Kidney glomerular epithelial cell (primary cell): Measurements from ENCODE around the gene DPP4.

Experiments used
- DNase-seq: peaks from one replicate; lab custom pipeline; 2025; lab: John Stamatoyannopoulos, UW

DPP4 gene

DNA sequence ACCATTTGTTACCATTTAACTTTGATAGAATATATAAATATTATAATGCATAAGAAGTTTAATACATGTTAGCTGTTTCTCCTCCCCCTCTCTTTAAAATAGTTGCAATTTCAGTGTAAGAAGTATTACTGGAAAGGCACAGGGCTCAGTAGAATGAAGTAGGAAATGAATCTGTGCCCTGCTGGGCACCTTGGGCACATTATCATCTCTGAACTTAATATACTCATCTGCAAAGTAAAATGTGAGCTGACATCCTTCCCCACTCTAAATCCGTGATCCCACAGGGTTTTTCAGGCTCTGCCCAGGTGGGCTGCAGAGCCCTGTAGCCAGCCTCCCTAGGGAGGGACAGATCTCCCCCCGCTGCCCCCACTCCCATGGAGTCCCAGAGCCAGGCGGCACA lies 56.8 kb downstream of the DPP4 start:
- DNase-seq = no peak

DNA sequence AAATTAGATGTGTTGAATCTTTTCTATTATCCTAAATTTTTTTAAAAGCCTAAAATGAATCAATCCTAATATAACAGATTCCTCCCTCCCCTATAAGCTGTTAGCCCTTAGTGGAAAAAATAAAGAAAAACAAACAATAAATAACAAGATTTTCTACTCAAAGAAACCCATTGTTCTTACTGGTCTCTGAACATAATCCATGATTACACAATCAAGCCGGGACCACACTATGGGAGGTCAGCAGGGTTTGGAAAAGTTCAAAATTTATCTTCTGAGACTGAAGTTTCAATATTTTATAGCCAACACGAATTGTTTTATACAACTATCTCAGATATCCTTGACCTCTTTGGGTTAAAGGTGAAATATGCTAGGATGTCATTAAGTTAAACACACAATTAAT lies 57.9 kb downstream of the DPP4 start:
- DNase-seq = no peak

DNA sequence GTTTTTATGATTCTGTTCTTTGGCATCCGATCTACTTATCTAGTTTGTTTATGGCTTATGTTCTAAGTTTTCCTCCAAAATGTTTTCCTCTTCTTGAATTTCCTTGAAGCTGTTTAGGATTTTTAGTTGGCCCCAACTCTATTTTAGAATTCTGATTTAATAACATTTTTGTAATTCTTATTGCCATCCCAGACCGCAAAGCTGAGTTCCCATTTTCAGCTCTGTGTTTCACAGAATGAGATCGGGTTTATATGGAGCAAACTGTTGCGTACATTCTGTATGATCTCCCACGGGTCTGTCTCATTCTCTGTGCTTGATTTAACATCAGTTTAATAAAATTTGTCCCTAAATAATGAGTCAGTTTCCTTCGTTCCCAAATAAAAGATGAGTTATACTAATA lies 59.3 kb downstream of the DPP4 start:
- no peak for DNase-seq

DNA sequence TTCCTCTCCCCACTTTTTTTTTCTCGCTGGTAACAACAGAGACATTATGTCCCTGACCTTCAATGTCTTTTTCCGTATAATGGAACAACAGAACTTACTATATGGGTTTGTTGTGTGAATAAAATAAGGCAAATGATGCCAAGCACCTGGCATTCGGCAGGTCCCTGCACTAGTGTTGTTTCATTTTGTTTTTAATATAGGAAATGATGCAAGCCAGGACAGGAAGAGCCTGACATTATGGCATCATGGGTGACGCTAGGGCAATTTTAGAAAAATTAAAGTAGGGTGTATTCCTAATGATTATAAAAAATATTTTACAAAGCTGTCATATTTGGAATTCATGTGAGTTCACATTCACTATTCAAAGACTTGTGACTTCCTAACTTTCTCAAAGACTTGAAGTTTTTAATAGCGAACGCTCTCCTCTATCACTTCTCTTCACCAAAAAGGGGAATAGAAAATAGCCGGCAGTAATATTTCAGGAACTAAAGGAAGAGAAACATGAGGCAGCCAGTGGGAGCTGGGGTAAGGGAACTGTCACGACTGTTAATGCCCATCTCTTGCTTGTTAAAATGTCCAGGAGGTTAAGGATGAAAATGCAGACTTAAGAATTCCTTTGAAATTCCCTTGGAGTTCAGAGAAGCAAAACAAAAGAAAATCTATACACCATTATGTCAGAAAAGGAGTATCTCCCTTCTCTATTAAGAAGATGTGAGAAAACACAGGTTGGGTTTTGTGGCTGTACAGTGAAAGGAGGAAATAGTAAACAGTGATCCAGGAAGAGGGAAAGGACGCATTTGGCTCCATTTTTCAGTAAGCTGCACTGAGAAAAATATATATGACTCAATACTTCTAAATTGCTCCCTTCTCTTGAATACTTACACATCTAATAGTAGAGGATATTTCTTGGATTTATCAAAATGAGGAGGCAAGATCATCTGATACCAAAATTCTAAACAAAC lies 60.2 kb downstream of the DPP4 start:
- no peak for DNase-seq

DNA sequence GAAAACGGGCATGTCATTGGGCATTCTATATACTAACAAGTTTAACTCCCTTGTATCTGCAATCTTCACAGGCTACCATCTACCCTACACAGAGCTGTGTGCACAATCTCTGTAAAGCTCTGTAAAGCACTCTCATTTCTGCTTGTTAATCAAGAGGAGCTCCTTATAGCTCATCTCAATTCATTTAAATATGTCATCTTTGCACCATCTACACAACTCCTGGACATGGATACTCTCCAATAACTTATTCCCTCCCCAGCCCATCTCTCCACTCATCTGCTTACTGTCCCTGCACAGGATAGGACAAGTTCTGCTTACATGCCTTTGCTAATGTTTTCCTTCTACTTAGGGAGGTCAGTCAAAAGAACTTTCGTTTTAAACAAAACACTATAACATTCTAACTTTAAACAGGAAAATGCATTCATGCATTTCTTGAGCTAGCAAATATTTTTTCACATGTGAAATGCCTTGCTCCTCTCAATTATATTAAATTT lies 61.4 kb downstream of the DPP4 start:
- DNase-seq = no peak

DNA sequence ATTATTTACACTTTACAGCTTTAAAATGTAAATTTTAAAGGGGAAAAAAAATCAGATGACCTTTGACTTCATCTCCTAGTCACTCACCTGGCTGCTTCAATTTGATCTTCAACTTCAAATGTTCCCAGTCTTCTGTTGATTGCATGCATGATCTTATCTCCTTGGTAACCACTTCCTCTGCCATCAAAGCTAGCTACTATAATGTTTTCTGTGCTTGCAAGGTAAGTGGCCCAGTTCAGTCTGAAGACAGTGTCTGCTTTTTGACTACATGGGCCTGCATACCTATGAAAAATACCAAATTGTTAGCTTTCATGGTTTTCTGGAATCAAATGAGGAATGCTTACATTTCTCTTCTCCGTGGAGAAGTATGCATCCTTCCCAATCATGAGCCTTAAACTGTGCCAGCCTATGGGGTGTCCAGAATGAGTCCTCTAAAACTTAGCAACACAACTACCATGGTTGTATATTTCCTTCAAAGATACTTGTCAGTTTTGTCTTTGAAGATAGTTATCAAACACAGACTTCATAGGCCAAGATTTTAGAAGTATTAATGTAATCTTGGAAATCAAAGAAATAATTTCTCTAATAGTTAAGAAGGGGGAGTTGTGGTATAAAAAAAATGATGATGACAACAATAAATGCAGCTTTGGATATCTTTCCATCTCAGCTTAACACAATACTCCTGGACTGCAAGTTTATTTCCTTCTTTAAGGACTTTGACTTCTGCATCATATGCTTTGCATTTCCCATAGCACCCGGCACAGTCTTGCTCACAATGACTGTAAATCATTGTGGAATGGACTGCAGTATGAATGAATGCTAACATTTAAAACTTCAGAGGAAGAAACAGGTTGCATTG lies 62.1 kb downstream of the DPP4 start:
- no peak for DNase-seq

DNA sequence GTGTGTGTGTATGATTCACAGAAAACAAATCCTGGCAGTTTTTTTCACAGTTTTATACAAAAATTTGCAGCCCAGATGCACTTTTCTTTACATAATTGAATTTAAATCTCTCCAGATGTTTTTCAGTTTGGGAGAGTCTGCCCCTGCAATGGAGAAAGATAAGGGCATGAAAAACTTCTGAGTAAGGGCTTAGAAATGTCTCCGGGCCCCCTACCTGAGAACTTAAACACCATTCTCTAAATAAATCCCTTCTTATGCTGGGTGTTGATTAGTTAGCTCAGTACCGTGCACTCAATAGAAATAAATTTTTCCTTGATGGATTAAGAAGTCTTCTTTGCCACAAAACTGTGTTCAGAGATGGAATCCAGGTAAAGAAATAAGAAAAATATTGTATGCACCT lies 64.5 kb downstream of the DPP4 start:
- no peak for DNase-seq

DNA sequence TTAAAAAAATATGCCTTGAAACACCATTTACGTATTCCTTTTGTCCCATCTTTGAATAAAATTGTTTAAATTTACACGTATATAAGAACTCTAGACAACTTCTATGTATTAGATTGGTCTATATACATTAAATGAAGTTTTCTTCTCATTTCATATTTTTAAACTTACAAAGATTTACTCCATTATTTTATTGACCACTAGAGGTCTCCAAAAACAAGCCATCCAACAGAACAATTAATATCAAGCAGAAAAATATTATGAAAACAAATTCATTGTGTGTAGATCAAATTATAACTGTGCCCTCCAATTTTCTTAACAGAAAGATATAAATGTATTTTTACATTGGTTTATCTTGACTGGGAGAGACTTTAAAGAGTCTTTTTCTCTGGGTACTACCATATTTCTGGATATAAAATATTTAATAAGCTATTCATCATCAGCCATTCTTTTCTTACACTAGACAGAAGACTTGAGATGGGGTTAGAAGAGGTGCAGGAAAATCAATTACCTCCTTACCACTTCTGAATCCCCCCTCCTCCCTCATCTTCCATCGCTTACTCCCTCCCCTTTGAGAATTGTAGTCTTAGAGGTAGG lies 66.5 kb downstream of the DPP4 start:
- DNase-seq = no peak

DNA sequence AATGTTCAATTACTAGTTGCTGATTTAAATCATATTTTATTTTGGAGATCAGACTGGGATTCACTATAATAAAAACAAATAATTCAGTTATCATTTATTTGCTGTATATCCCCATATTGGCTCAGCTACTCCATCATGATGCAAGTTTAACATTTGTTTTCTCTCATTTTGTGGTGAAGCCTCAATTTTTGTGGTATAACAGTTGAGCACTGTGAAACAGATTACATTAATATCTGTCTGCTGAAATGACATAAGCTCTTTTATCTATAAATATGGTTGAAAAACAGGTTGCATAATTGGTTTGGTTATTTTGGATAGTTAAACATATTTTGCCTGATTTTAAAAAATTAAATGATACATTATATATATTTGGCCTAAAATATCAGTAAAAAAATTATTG lies 67.7 kb downstream of the DPP4 start:
- DNase-seq = no peak

DNA sequence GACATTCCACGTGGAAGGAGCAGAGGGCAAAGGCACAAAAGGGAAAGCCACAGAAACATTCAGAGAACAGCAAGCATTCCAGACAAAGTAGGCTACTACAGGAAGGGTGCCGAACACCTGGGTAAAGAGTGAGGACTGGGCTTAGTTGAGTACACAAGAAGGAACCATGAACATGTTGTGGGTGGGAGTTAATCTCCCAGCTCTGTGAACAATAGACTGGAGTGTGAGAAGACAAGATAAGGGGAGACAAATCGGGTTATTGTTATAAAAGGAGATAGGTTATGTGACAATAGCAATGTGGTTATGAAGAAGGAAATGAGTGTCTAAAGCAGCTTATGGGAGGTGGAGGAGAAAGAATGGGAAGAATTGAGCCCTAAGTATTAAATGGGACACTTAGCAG lies 70.0 kb downstream of the DPP4 start:
- no peak for DNase-seq

DNA sequence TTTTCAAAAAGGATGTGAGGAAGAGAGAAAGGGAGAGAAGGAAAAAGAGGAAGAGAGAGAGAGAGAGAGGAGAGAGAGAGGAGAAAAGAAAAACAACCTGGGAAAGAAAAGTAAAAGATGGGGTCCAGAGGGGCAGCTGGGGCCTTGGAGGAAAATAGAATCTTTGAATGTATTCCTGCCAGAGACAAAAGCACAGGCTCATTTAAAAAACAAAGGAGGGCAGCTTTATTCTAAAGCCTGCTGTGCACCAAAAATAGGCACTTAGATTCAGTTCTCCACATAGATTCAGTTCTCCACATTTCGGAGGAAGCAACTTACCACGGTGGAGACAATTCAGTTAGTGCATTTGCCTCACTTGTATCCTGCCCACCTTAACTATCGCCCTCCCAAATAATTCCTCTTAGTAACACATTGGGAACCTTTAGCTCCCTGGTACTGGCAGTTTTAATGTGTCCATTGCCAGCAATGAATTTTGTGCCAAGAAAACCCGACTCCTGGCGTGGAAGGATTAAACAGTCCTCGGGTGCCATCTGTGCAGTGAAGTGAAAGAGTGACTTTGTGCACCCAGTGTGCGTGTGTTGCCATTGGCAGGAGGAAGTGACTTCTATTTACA lies 71.3 kb downstream of the DPP4 start:
- no peak for DNase-seq

DNA sequence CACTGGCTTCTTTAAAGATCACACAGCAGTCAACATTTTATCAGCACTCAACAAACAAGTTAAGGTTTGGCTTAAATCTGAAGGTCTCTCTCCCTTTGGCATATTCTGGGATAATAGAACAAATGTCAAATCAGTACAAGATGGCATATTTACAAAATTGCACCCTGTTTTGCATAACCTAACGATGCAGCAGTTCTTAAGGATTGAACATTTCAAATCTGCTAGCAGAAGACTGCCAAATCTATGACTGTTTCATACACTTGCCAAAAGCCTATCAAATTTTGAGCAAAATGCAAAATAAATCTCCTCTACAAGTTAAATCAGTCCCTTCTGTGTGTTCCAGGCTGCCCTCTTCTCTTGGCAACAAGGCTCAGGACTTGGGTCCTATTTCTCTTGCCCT lies 73.6 kb downstream of the DPP4 start:
- DNase-seq = no peak

DNA sequence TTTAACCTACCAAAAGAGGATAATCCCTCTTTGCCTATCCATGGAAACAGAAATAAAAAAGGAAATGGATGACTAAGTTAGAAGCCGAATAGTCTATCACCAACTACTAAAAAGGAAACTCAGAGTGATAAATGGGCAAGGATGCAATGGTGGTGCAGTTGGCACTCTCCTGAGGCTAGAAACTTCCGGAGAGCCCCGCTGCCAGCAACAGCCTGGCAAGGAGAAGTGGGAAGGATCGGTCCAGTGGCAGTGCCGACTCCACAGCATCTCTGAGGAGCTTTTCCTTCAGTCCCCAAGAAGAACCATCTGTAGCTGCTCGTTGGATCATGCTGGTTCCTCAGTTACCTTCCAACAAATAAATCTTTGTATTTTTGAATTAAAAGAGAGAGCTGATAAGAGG lies 74.7 kb downstream of the DPP4 start:
- DNase-seq = no peak

DNA sequence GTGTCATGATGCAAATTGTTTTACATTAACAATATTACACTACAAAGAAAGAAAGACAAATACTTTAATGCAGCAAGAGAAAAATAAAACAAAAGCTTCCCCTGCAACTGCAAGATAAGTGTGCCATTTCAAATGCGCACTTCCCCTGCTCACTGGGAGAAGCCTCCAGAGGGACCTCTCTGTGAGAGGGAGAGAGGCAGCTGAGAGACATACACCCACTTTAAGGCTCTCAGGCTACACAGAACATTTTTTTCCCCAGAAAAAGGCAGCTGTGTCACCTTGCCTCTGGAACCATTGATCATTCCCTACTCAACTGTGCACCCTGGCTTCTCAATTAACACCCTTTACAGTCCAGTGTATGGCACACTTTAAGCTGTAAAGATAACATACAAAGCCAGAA lies 75.2 kb downstream of the DPP4 start:
- DNase-seq = no peak

DNA sequence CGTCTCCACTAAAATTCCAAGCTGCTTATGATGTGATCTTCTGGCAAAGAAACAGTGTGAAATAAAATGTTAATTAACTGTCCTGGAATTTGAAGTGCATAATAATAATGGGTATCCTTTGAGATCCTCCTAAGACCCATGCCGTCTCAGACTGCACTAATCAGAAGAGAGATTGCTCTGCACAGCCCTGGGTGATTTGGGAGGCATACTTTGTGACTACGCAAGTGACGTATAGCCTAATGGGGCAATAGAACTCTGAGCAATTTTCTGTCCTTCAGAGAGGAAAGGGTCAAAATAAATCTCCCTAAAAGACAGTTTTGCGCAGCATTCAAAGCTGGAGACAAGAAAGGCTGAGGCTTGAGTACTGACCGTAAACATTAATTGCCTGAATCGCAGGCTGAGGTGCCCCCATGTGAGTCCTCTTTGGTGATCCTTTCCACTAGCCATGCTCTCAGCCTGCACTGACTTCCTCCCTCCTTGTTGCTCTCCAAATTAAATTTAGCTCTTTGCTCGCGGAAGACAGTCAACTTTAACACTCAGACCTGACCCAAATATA lies 76.0 kb downstream of the DPP4 start:
- DNase-seq = no peak

DNA sequence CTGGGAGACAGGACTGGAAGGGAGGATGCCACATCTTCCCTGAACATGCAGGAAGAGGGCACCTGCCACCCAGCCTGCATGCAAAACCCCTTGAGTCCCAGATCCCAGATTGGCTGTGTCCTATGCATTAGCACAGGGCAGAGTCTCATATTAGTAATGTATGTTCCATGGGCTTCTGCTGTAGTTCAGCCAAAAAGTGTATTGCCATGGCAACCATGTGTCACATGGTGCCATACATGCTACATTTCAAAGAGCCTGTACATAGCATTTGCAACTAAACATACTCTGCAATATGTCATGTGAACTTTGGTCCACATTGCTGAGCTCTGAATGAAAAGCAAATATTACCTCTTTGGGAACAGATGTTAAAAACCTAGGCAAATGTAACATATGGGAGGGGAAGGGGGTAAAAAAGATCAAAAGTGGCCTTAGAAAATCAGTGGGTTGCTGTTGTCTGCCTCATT lies 78.4 kb downstream of the DPP4 start:
- no peak for DNase-seq

DNA sequence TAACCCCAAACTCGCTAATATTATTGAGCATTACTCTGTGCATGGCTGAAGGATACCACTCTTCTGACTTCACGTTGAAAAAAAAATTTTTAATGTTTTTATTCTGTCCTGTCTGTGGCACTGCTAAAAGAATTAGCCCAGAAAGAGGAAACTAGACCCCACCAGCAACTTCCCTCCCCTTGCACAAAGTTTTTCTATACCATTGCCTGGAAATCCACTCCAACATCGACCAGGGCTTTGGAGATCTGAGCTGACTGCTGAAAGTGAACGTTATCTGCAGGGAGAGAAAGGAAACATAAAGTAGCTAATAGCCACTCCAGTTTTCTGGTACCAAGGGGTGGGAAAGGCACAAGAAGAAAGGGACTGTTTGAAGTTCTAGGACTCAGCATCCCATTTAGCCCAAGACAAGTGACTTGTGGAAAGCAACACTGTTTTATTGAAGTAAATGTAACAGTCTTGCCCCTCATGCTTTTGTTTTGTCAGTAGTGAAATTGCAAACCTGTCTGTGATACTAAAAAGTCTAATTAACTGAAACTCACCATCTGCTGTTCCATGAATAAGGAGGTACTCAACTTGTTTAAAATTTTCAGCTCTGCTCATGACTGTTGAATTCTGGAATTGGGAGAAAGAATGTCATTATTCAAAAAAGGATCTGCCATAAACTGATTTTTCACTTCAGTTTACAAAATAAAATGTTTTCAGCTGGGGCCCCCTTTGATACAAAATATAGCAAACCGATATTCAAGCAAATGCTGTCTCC lies 79.1 kb downstream of the DPP4 start:
- DNase-seq = no peak

DNA sequence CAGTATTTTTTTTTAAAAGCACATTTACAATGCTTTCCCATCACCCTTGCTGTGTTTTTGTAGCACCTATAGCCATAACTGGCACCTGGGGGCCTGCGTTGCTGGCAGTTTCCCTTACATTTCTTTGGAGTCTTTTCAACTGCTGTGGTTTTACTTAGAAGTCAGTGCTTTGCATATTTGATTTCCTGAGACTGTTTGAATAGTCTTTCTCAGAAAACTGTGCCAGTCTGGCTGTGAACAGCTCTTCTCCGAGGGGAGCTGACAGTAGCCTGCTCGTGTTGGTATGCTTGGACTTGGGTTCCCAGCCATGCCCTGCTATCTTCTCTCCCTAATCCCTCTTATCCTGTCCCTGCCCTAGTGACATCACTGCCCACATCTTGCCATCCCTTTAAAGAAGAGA lies 81.5 kb downstream of the DPP4 start:
- DNase-seq = no peak

DNA sequence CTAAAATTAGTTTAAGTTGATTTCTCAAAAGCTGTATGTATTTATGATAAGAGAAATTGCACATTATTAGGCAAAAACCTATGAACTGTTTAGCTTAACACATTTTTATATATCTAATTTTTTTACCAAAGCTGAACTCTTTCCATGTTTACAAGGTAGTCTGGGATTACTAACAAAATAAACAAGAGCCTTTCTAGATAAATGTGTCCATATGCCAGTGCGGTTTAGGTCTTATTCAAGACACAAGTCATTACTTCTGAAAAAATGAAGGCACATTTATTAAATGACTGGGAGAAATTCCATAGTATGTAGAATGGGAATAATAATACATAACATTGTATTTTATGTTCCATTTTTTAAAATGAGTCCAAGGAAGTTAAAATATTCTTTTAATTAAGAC lies 82.0 kb downstream of the DPP4 start:
- no peak for DNase-seq

DNA sequence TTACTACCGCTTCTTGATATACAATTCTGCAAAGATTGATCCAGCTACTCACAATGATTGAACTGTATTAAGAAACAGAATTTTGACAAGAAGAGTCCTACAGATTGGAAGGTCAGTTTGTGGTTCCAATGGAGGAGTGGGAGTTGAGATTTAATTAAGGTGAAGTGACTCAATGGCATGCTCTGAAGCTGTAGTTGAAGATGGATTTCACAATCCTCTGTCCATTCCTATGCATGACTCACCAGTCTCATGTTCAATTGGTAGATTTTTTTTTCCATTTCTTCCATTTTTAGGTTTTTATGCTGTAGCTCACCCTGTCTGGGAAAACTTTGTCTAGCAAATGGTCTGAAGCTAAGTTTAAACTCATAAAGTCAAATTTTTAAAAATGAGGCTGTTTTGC lies 83.3 kb downstream of the DPP4 start:
- DNase-seq = peak; percentile 75

DNA sequence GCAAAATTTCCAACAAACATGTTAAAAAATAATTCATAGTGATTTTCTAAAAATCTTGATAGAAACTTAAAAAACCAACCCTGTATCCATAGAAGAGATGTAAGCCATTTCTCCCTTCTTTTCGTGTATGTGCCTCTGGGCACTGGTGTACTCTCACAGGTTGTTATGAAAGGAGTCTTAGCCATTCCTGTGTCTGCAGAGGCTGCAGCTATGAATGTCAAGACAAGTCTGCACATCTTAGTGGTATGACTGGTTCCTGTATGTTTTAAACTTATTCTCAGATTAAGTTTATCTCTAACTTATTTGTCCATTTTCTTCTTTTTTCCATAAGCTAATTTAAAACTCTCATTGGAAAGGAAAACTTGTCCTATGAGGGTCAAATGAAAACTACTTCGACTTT lies 84.0 kb downstream of the DPP4 start:
- DNase-seq = no peak
